Stimulated activated CD4-positive, alpha-beta T cell treated with anti-CD3 and anti-CD28 coated beads, Interleukin-1b, Interleukin-23, amount 100 ng/mL, for 24 hours (primary cell): ENCODE results near the gene ATXN7L3B.

ENCODE experiments used
- DNase-seq, 4 experiments: peaks; one replicate each; pipeline ENCODE4 v3.0.0-alpha.2; 2020; ENCODE audit warnings: low read depth in 4 of 4, low spot score in 1 of 4

ATXN7L3B gene

GRCh38 chr12:74547249-74547648 lies 9.6 kb downstream of the ATXN7L3B start:
- no peak for DNase-seq

- no peak for DNase-seq
Measured at GRCh38 chr12:74551291-74551690, 13.7 kb downstream of the ATXN7L3B start.

- DNase-seq, result no peak
Measured at GRCh38 chr12:74552201-74552600, 14.6 kb downstream of the ATXN7L3B start.

- DNase-seq, result no peak
Measured at GRCh38 chr12:74559728-74560127, 22.1 kb downstream of the ATXN7L3B start.

GRCh38 chr12:74563927-74564326 lies 26.3 kb downstream of the ATXN7L3B start:
- DNase-seq, result no peak

GRCh38 chr12:74578486-74578885 lies 40.9 kb downstream of the ATXN7L3B start:
- no peak for DNase-seq

GRCh38 chr12:74579446-74579845 lies 41.8 kb downstream of the ATXN7L3B start:
- no peak for DNase-seq

GRCh38 chr12:74579981-74580380 lies 42.3 kb downstream of the ATXN7L3B start:
- DNase-seq, result no peak

GRCh38 chr12:74581439-74581838 lies 43.8 kb downstream of the ATXN7L3B start:
- no peak for DNase-seq

GRCh38 chr12:74584483-74585062 lies 46.9 kb downstream of the ATXN7L3B start:
- DNase-seq, result no peak

- DNase-seq, result no peak
Measured at GRCh38 chr12:74586251-74586650, 48.6 kb downstream of the ATXN7L3B start.
